Ectodermal cell (in vitro differentiated cells): ENCODE data around the gene NEB. TPM values are rescaled to one million over a fixed set of nuclear protein-coding genes. Genes with fewer than 3 reads are reported as not detected.

ENCODE experiments used
- H3K27ac ChIP-seq: 2 replicates; pipeline ENCODE4 v1.7.0; 2013; ENCODE audit warnings: mild to moderate bottlenecking, low read depth, low read length; ENCODE audit not compliant: insufficient read depth, poor library complexity, severe bottlenecking
- H3K27me3 ChIP-seq: 2 replicates; pipeline ENCODE4 v1.7.0; 2013; ENCODE audit warnings: mild to moderate bottlenecking, low read length; ENCODE audit not compliant: insufficient read depth, control insufficient read depth, poor library complexity, severe bottlenecking
- H3K36me3 ChIP-seq: one replicate; pipeline ENCODE4 v1.7.0; 2013; ENCODE audit warnings: low read length; ENCODE audit not compliant: control insufficient read depth, insufficient read depth
- H3K4me1 ChIP-seq: one replicate; pipeline ENCODE4 v1.7.0; 2013; ENCODE audit warnings: low read length; ENCODE audit not compliant: control insufficient read depth, insufficient read depth
- H3K4me3 ChIP-seq: 2 replicates; pipeline ENCODE4 v1.7.0; 2013; ENCODE audit warnings: low read depth, low read length, control low read depth; ENCODE audit not compliant: insufficient read depth
- H3K9me3 ChIP-seq: 2 replicates; pipeline ENCODE4 v1.7.0; 2013; ENCODE audit warnings: mild to moderate bottlenecking, low read length, moderate library complexity; ENCODE audit not compliant: control insufficient read depth
- WGBS, 2 experiments: methylation state at CpG; one replicate each; pipeline ENCODE4 v1.1.7; 2013; ENCODE audit warnings: missing lambda C conversion rate in 2 of 2; 5-methylcytosine and 5-hydroxymethylcytosine counted together
- polyA plus RNA-seq, 4 experiments: library from polyadenylated mRNA; stranded (reverse); fragments of 50-300 nt; gene quantifications; one replicate each; pipeline ENCODE4 v1.2.3, GENCODE V29; 2013

NEB gene
- polyA plus RNA-seq (2013, experiment 1 of 4), result 0.22 TPM
- 0.48 TPM for polyA plus RNA-seq (2013, experiment 2 of 4)
- polyA plus RNA-seq (2013, experiment 3 of 4), result 0.27 TPM
- polyA plus RNA-seq (2013, experiment 4 of 4), result 0.41 TPM

GRCh38 chr2:151733771-151734672 is at the start of gene NEB:
Gene NEB, minus strand, starts transcription at chr2:151734476. Its CDS starts 1,320 bp downstream, at chr2:151733156.
- Histone ChIP-seq H3K36me3 (no peaks in the 10 kb centered on the region), H3K9me3 (no peaks in the 10 kb centered on the region), H3K4me1 (no peaks in the 10 kb centered on the region), H3K27ac (no peak within 1 kb of the TSS), H3K4me3 (no peak within 1 kb of the TSS), H3K27me3 (no peaks in the 10 kb centered on the region)
- 92 to 93% methylated on average over 9 to 11 of the region's 11 CpGs for WGBS, 2 experiments

GRCh38 chr2:151783133-151783520 is 48.9 kb upstream of the NEB start:
- Histone ChIP-seq H3K4me1 (no peaks in the 10 kb centered on the region), H3K27ac (no peak overlapping the region), H3K4me3 (no peak overlapping the region), H3K9me3 (no peaks in the 10 kb centered on the region), H3K36me3 (no peaks in the 10 kb centered on the region), H3K27me3 (no peaks in the 10 kb centered on the region)
- 94 to 96% methylated on average over 2 of the region's 2 CpGs for WGBS, 2 experiments

- H3K9me3 ChIP-seq, result no peaks in the 10 kb centered on the region
- WGBS, 2 experiments, result 95 to 98% methylated on average over 5 to 6 of the region's 6 CpGs
- no peaks in the 10 kb centered on the region for H3K36me3 ChIP-seq
- H3K4me1 ChIP-seq, result no peaks in the 10 kb centered on the region
- H3K4me3 ChIP-seq, result no peak overlapping the region
- H3K27ac ChIP-seq, result no peak overlapping the region
- H3K27me3 ChIP-seq, result no peaks in the 10 kb centered on the region
These were observed 48.3 kb upstream of the NEB start for GRCh38 chr2:151782378-151783132.

GRCh38 chr2:151781642-151782041 is 47.4 kb upstream of the NEB start:
- Histone ChIP-seq H3K36me3 (no peaks in the 10 kb centered on the region), H3K9me3 (no peaks in the 10 kb centered on the region), H3K4me3 (no peak overlapping the region), H3K27me3 (no peaks in the 10 kb centered on the region), H3K4me1 (no peaks in the 10 kb centered on the region), H3K27ac (no peak overlapping the region)
- 91 to 92% methylated on average over 4 of the region's 4 CpGs for WGBS, 2 experiments

- no peak overlapping the region for H3K27ac ChIP-seq
- no peaks in the 10 kb centered on the region for H3K36me3 ChIP-seq
- H3K4me1 ChIP-seq, result no peaks in the 10 kb centered on the region
- no peak overlapping the region for H3K4me3 ChIP-seq
- H3K9me3 ChIP-seq, result no peaks in the 10 kb centered on the region
- no peaks in the 10 kb centered on the region for H3K27me3 ChIP-seq
These were observed 46.7 kb upstream of the NEB start for GRCh38 chr2:151780938-151781337.

DNA sequence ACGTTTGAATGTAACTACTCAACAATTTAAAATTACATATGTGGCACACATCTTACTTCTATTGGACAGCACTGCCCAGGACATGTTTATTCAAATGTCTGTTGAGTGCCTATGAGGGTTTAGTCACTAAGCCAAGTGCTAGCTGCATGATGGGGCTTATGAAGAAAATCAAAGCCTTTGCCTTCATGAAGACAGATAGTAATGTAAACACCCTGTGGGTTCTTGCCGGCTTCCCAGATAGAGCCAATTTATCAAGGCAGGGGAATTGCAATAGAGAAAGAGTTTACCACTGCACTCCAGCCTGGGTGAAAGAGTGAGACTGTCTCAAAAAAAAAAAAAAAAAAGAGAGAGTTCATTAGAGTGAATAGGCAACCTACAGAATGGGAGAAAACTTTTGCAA is 43.7 kb upstream of the NEB start:
- no peaks in the 10 kb centered on the region for H3K36me3 ChIP-seq
- no peak overlapping the region for H3K4me3 ChIP-seq
- WGBS, 2 experiments, result 96 to 99% methylated on average over 1 to 2 of the region's 2 CpGs
- H3K4me1 ChIP-seq, result no peaks in the 10 kb centered on the region
- no peak overlapping the region for H3K27ac ChIP-seq
- no peaks in the 10 kb centered on the region for H3K9me3 ChIP-seq
- no peaks in the 10 kb centered on the region for H3K27me3 ChIP-seq

DNA sequence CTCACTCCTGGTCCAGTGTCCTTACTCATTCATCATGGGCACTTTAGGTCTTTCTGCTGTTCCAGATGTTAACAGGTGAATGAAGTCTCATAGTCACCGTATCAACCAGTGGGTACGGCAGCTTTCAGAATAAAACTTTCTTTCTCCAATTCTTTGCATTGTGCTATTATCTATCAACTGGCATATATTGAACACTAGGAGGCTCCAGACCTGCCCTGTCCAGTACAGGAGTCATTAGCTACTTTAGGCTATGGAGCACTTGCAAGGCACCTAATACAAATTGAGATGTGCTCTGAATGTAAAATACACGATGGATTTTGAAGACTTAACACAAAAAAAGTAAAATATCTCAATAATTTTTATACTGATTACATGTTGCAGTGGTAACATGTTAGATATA is 43.2 kb upstream of the NEB start:
- no peaks in the 10 kb centered on the region for H3K9me3 ChIP-seq
- no peak overlapping the region for H3K27ac ChIP-seq
- H3K36me3 ChIP-seq, result no peaks in the 10 kb centered on the region
- 98% methylated on average over 2 to 3 of the region's 3 CpGs for WGBS, 2 experiments
- H3K4me3 ChIP-seq, result no peak overlapping the region
- no peaks in the 10 kb centered on the region for H3K4me1 ChIP-seq
- no peaks in the 10 kb centered on the region for H3K27me3 ChIP-seq

GRCh38 chr2:151776367-151776766 is 42.1 kb upstream of the NEB start:
- no peaks in the 10 kb centered on the region for H3K4me1 ChIP-seq
- no peaks in the 10 kb centered on the region for H3K36me3 ChIP-seq
- H3K9me3 ChIP-seq, result no peaks in the 10 kb centered on the region
- H3K27ac ChIP-seq, result no peak overlapping the region
- no peaks in the 10 kb centered on the region for H3K27me3 ChIP-seq
- 83 to 90% methylated on average over 1 of the region's 1 CpG for WGBS, 2 experiments
- H3K4me3 ChIP-seq, result no peak overlapping the region

DNA sequence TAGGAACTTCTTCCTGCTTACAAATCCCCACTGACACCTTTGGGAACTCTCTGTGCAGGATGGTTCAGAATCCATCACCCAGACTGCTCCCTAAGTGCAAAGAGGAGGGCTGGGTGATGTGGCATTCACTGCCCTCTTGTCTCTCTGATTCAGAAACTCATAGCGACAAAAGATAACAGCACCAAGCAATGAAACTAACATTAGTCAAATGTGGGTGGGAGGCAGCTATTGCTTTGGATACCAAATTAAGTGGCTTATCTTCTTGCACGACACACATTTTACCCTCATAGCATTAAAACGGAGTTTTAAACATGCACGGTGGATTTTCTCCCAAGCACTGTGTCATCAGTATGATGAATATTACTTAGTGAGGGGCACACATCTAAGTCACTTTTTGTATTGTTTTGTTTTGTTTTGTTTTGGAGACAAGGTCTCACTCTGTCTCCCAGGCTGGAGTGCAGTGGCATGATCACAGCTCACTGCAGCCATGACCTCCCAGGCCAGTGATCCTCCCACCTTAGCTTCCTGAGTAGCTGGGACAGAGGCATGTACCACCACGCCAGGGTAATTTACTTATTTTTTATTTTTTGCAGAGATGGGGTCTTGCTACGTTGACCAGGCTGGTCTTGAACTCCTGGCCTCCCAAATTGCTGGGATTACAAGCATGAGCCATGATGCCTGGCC is 40.9 kb upstream of the NEB start:
- Histone ChIP-seq H3K4me3 (no peak overlapping the region), H3K9me3 (no peaks in the 10 kb centered on the region), H3K27ac (no peak overlapping the region), H3K36me3 (no peaks in the 10 kb centered on the region), H3K4me1 (no peaks in the 10 kb centered on the region), H3K27me3 (no peaks in the 10 kb centered on the region)
- 97 to 98% methylated on average over 6 of the region's 6 CpGs for WGBS, 2 experiments

DNA sequence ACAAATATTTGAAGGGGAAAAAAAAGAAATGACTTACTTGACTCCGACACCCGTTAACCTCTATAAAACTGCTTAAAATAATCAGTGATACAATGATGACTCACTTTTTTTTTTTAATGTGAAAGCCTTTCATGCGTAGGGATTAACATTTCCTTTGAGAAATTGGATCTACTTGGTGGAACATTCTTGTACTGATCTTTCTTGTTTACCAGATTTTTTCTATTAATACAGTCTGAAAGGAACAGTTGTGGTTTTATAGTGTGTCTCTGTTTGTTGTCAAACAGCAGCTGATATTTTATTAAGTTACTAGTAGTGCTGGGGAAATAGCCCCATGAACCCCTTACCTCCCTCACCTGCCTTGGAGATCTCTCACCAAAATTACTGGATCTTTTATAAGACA is 40.2 kb upstream of the NEB start:
- no peaks in the 10 kb centered on the region for H3K9me3 ChIP-seq
- 98 to 100% methylated on average over 1 to 3 of the region's 3 CpGs for WGBS, 2 experiments
- no peaks in the 10 kb centered on the region for H3K27me3 ChIP-seq
- no peaks in the 10 kb centered on the region for H3K4me1 ChIP-seq
- no peaks in the 10 kb centered on the region for H3K36me3 ChIP-seq
- H3K4me3 ChIP-seq, result no peak overlapping the region
- H3K27ac ChIP-seq, result no peak overlapping the region
